Liver (tissue), 9 donors: ENCODE data around the gene HSH2D. TPM values are rescaled to one million over a fixed set of nuclear protein-coding genes. Genes with fewer than 3 reads are reported as not detected.

ENCODE experiments used
- DNase-seq: peaks from one replicate; pipeline ENCODE4 v3.0.0-alpha.2; 2017; ENCODE audit warnings: low spot score
- H3K27ac ChIP-seq, 2 donors: one replicate each; pipeline ENCODE4 v1.7.0; 2013; ENCODE audit warnings: inconsistent platforms in 2 of 2, low read length in 2 of 2, control low read depth in 1 of 2, low read depth in 1 of 2, mild to moderate bottlenecking in 1 of 2
- H3K27me3 ChIP-seq, 4 donors: one replicate each; pipeline versions ENCODE4 v1.6.1 to v1.7.0; 2013; ENCODE audit warnings: low read length in 3 of 4, inconsistent platforms in 1 of 4, mild to moderate bottlenecking in 1 of 4, moderate library complexity in 1 of 4; ENCODE audit not compliant: control insufficient read depth in 4 of 4, insufficient read depth in 4 of 4
- H3K36me3 ChIP-seq, 4 donors: one replicate each; pipeline versions ENCODE4 v1.6.1 to v1.7.0; 2013; ENCODE audit warnings: low read length in 3 of 4, mild to moderate bottlenecking in 3 of 4, low read depth in 1 of 4, moderate library complexity in 1 of 4; ENCODE audit not compliant: control insufficient read depth in 4 of 4, insufficient read depth in 3 of 4
- H3K4me1 ChIP-seq, 4 donors: one replicate each; pipeline versions ENCODE4 v1.6.1 to v1.7.0; 2013; ENCODE audit warnings: low read length in 3 of 4, mild to moderate bottlenecking in 3 of 4, moderate library complexity in 1 of 4; ENCODE audit not compliant: control insufficient read depth in 4 of 4, insufficient read depth in 4 of 4
- H3K4me3 ChIP-seq, 3 donors: one replicate each; pipeline versions ENCODE4 v1.6.1 to v1.7.0; 2013; ENCODE audit warnings: low read length in 3 of 3, control low read depth in 1 of 3, low read depth in 1 of 3, mild to moderate bottlenecking in 1 of 3
- H3K9ac ChIP-seq, 2 donors: one replicate each; pipeline ENCODE4 v1.7.0; 2013; ENCODE audit warnings: low read length in 2 of 2, mild to moderate bottlenecking in 2 of 2, moderate library complexity in 2 of 2, control low read depth in 1 of 2, low read depth in 1 of 2
- H3K9me3 ChIP-seq, 4 donors: one replicate each; pipeline versions ENCODE4 v1.6.1 to v1.7.0; 2013; ENCODE audit warnings: low read length in 3 of 4; ENCODE audit not compliant: control insufficient read depth in 4 of 4
- CTCF ChIP-seq: fragments of 150-350 bp; IDR thresholded peaks from 2 replicates; pipeline ENCODE4 v1.5.1; 2017; ENCODE audit warnings: improper control_type of control experiment, low read depth, low read length; ENCODE audit not compliant: missing input control
- EGR1 ChIP-seq, 2 donors: IDR thresholded peaks; 2 replicates each; pipeline ENCODE4 v1.6.1; 2016 to 2018; ENCODE audit warnings: antibody characterized with exemption in 2 of 2, low read depth in 2 of 2
- FOXA1 ChIP-seq: IDR thresholded peaks from 2 replicates; pipeline ENCODE4 v1.6.1; 2016; ENCODE audit warnings: antibody characterized with exemption
- FOXA2 ChIP-seq: IDR thresholded peaks from 2 replicates; pipeline ENCODE4 v1.6.1; 2016; ENCODE audit warnings: antibody characterized with exemption
- GABPA ChIP-seq, 2 donors: IDR thresholded peaks in 1 of 2; conservative IDR thresholded peaks in 1 of 2; 2 replicates each; pipeline ENCODE4 v1.6.1; 2016; ENCODE audit warnings: antibody characterized with exemption in 2 of 2, mild to moderate bottlenecking in 1 of 2, moderate library complexity in 1 of 2
- HNF4A ChIP-seq, 2 donors: conservative IDR thresholded peaks; 2 replicates each; pipeline ENCODE4 v1.6.1; 2016; ENCODE audit warnings: antibody characterized with exemption in 2 of 2, mild to moderate bottlenecking in 2 of 2
- JUND ChIP-seq, 2 donors: IDR thresholded peaks; 2 replicates each; pipeline ENCODE4 v1.6.1; 2016; ENCODE audit warnings: antibody characterized with exemption in 2 of 2
- NR2F2 ChIP-seq: IDR thresholded peaks from 2 replicates; pipeline ENCODE4 v1.6.1; 2016; ENCODE audit warnings: antibody characterized with exemption
- RAD21 ChIP-seq, 2 donors: IDR thresholded peaks; 2 replicates each; pipeline ENCODE4 v1.6.1; 2016; ENCODE audit warnings: antibody characterized with exemption in 2 of 2, mild to moderate bottlenecking in 2 of 2
- RXRA ChIP-seq, 2 donors: IDR thresholded peaks; 2 replicates each; pipeline ENCODE4 v1.6.1; 2017 to 2018; ENCODE audit warnings: antibody characterized with exemption in 2 of 2, mild to moderate bottlenecking in 1 of 2
- SP1 ChIP-seq: IDR thresholded peaks from 2 replicates; pipeline ENCODE4 v1.6.1; 2018; ENCODE audit warnings: antibody characterized with exemption, mild to moderate bottlenecking
- TAF1 ChIP-seq: conservative IDR thresholded peaks from 2 replicates; pipeline ENCODE4 v1.6.1; 2016; ENCODE audit warnings: antibody characterized with exemption, mild to moderate bottlenecking
- YY1 ChIP-seq: IDR thresholded peaks from 2 replicates; pipeline ENCODE4 v1.6.1; 2016; ENCODE audit warnings: antibody characterized with exemption, mild to moderate bottlenecking
- WGBS: extraction: QIAGEN DNeasy Blood & Tissue Kit; methylation state at CpG from one replicate; pipeline ENCODE4 v1.1.7; 2013; 5-methylcytosine and 5-hydroxymethylcytosine counted together
- polyA plus RNA-seq, 2 donors: library from polyadenylated mRNA; stranded (reverse) in 1 of 2; unstranded in 1 of 2; fragments of 200-250 nt in 1 of 2; fragments of >200 nt in 1 of 2; fragmentation: Nextera tagmentation in 1 of 2; extraction: Ambion mirVana in 1 of 2; gene quantifications; one replicate each; pipeline versions ENCODE4 v1.2.1 to v1.2.3, GENCODE V29; 2013 to 2015
- total RNA-seq, 2 donors: library from RNA; depleted of rRNA; stranded (reverse); fragments of >200 nt; gene quantifications; one replicate each; pipeline ENCODE4 v1.2.3, GENCODE V29; 2014
- TF ChIP-seq, protein P1 (sequence below): IDR thresholded peaks from 2 replicates; pipeline ENCODE4 v1.6.1; 2016; ENCODE audit warnings: antibody characterized with exemption
- TF ChIP-seq, protein P2 (sequence below): IDR thresholded peaks from 2 replicates; pipeline ENCODE4 v1.6.1; 2016; ENCODE audit warnings: antibody characterized with exemption
- TF ChIP-seq, protein P3 (sequence below): IDR thresholded peaks from 2 replicates; pipeline ENCODE4 v1.6.1; 2016; ENCODE audit warnings: antibody characterized with exemption
- donor health status: healthy.
- donor health status: healthy.
- donor health status: healthy.
- donor health status: healthy.
- donor health status: healthy.

HSH2D gene
- total and polyA plus RNA-seq, 4 donors = 0.33 to 2.9 (median 1.2) TPM

DNA sequence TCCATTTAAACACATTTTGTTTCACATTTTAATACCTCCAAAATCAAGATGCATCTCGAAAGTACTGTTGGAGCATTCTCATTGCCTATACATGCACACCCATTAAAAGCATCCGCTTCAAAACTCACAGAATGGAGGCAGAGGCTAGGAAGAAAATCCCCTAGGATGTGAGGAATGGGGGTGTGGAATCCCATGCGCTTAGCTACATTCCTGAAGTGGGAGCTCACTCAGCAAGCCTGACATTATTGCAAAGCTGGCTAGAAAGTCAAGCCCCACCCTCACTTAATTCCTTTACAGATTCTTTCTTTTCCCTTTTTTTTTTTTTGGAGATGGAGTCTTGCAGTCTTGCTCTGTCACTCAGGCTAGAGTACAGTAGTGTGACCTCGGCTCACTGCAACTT lies 37.1 kb downstream of the HSH2D start:
- 69% methylated on average over 4 of the region's 4 CpGs for WGBS
- DNase-seq = no peak
- H3K9me3 ChIP-seq = no peaks in the 10 kb centered on the region
- TF ChIP-seq, protein P1, sequence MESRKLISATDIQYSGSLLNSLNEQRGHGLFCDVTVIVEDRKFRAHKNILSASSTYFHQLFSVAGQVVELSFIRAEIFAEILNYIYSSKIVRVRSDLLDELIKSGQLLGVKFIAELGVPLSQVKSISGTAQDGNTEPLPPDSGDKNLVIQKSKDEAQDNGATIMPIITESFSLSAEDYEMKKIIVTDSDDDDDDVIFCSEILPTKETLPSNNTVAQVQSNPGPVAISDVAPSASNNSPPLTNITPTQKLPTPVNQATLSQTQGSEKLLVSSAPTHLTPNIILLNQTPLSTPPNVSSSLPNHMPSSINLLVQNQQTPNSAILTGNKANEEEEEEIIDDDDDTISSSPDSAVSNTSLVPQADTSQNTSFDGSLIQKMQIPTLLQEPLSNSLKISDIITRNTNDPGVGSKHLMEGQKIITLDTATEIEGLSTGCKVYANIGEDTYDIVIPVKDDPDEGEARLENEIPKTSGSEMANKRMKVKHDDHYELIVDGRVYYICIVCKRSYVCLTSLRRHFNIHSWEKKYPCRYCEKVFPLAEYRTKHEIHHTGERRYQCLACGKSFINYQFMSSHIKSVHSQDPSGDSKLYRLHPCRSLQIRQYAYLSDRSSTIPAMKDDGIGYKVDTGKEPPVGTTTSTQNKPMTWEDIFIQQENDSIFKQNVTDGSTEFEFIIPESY = no peak
- TF ChIP-seq RXRA (IDR thresholded peaks at IDR 0.05) (no peak), SP1 (no peak), JUND (IDR thresholded peaks at IDR 0.05) (no peak), FOXA1 (no peak), YY1 (no peak), TAF1 (no peak), NR2F2 (no peak), FOXA2 (no peak), EGR1 (IDR thresholded peaks at IDR 0.05; ENCODE audit: low read depth in 2 of 2) (no peak), GABPA (IDR thresholded peaks at IDR 0.05 in 1 of 2, conservative IDR thresholded peaks at IDR 0.05 in 1 of 2) (no peak)
- H3K27ac ChIP-seq = no peak overlapping the region
- H3K4me3 ChIP-seq = no peak overlapping the region
- H3K9ac ChIP-seq = no peak overlapping the region
- peaks cover 2 to 17% (median 9%) of the 10 kb centered on the region in 4 donors for H3K4me1 ChIP-seq
- no peaks in the 10 kb centered on the region for H3K27me3 ChIP-seq
- no peaks in the 10 kb centered on the region for H3K36me3 ChIP-seq

DNA sequence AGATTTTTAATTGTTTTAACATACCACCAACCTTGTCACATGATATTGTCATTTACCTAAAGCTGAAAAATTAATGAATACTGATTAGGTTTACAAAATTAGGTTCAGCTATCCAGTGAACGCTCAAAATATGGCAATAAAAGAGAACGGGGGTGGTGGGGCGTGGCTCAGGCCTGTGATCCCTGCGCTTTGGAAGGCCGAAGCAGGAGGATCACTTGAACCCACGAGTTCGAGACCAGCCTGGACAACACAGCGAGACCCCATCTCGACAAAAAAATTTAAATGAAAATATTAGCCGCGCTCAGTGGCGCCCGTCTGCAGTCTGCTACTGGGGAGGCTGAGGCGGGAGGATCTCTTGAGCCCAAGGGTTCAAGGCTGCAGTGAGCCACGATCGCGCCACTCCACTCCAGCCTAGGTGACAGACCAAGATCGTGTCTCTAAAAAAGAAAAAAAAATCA lies 41.2 kb downstream of the HSH2D start:
- no peaks in the 10 kb centered on the region for H3K9me3 ChIP-seq
- 41% methylated on average over 18 of the region's 18 CpGs for WGBS
- peak overlapping the region; percentile 50 to 75 (median 66) for H3K4me3 ChIP-seq
- H3K27ac ChIP-seq = peak overlapping the region in 1 of 2 donors; percentile 58
- peaks cover under 1 to 9% (median 1%) of the 10 kb centered on the region in 4 donors for H3K36me3 ChIP-seq
- TF ChIP-seq, protein P2, sequence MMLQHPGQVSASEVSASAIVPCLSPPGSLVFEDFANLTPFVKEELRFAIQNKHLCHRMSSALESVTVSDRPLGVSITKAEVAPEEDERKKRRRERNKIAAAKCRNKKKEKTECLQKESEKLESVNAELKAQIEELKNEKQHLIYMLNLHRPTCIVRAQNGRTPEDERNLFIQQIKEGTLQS = no peak
- TF ChIP-seq, protein P3, sequence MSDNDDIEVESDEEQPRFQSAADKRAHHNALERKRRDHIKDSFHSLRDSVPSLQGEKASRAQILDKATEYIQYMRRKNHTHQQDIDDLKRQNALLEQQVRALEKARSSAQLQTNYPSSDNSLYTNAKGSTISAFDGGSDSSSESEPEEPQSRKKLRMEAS = no peak
- TF ChIP-seq EGR1 (IDR thresholded peaks at IDR 0.05; ENCODE audit: low read depth in 2 of 2) (no peak), CTCF (no peak), RAD21 (IDR thresholded peaks at IDR 0.05) (no peak), GABPA (IDR thresholded peaks at IDR 0.05 in 1 of 2, conservative IDR thresholded peaks at IDR 0.05 in 1 of 2) (no peak), HNF4A (conservative IDR thresholded peaks at IDR 0.05) (no peak)
- TF ChIP-seq, protein P1 = no peak
- H3K27me3 ChIP-seq = no peaks in the 10 kb centered on the region
- H3K9ac ChIP-seq = peak overlapping the region in 1 of 2 donors; percentile 32
- no peak for DNase-seq
- peaks cover 8 to 29% (median 21%) of the 10 kb centered on the region in 4 donors for H3K4me1 ChIP-seq
